Measurements from ENCODE around the gene LAMA3.

Gene LAMA3

DNA sequence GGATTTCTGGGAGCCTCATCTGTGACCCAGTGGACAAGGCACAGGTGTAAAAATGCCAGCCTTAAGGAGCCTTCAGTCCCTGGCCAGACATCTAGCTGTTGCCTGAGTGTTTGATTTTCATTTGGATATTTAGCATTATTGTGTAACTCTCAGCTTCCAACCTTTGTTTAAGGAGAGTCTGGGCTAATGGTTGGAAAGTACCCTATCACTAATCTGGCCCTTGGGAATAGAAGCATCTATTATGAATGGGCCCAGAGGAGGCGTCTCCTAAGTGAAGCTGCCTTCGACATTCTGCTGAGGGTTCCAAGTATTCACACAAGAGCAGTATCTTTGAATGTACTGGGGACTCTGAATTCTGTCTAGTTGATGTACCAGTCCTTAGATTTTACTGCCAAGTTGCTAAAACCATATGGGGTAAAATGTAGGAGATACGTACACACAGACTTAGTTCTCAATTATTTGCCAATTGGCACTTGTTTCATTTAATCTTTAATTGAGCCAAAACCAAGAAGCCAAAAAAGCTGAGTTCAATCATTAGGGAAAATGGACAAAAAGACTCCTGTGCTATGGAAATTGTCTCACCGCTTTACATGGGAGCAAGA is 19.3 kb upstream of the LAMA3 start:
- Histone ChIP-seq H3F3A (ENCODE audit: low read depth) (no peaks in the 10 kb centered on the region), H3K4me3 (ENCODE audit: low read length, poor library complexity, severe bottlenecking) (no peak overlapping the region), H2AFZ (ENCODE audit: low read length) (no peak overlapping the region), H3K27me3 (ENCODE audit: insufficient read depth, low read length, poor library complexity, severe bottlenecking) (no peaks in the 10 kb centered on the region), H3K9me2 (replicated peaks; ENCODE audit: low read depth, low read length) (no peaks in the 10 kb centered on the region), H3K4me2 (ENCODE audit: low read depth, low read length, poor library complexity, severe bottlenecking) (no peak overlapping the region), H3K9ac (ENCODE audit: low read depth, low read length, poor library complexity, severe bottlenecking) (no peak overlapping the region), H3K4me1 (ENCODE audit: insufficient read depth, low read length, poor library complexity, severe bottlenecking) (peaks cover 7% of the 10 kb centered on the region), H3K36me3 (ENCODE audit: insufficient read depth, low read length) (no peaks in the 10 kb centered on the region), H4K20me1 (ENCODE audit: insufficient read depth, low read length, poor library complexity, severe bottlenecking) (no peaks in the 10 kb centered on the region), H3K9me3 (ENCODE audit: insufficient read depth, low read depth, low read length) (no peaks in the 10 kb centered on the region), H3K79me2 (ENCODE audit: insufficient read depth, low read length) (no peaks in the 10 kb centered on the region)
- TF ChIP-seq CTCF (conservative IDR thresholded peaks at IDR 0.05; ENCODE audit: low read length), result no peak
- no peak for TF ChIP-seq EZH2phosphoT487 (IDR thresholded peaks at IDR 0.05; ENCODE audit: borderline replicate concordance)

DNA sequence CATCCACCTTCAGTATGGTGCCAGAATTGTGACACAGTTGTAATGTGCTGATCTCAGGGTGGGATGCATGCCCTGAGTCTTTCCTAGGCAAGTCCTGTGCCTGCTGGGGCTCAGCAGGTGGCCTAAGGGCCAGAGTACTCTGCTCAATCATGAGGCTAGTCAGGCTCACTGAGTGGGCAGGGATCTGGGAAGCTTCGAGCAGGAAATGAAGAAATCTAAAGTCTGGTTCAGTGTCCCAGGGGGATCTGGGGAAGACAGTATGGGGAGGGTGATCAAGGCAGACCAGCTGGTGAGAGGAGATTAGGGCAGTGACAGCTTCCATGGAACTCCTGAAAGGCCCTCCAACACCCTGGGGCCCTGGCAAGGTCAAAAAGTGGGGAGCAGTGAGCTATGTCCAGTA is 17.7 kb upstream of the LAMA3 start:
- H3K4me1 ChIP-seq (ENCODE audit: insufficient read depth, low read length, poor library complexity, severe bottlenecking), result peaks cover 7% of the 10 kb centered on the region
- H3K4me2 ChIP-seq (ENCODE audit: low read depth, low read length, poor library complexity, severe bottlenecking), result no peak overlapping the region
- no peaks in the 10 kb centered on the region for H3K79me2 ChIP-seq (ENCODE audit: insufficient read depth, low read length)
- TF ChIP-seq EZH2phosphoT487 (IDR thresholded peaks at IDR 0.05; ENCODE audit: borderline replicate concordance), result no peak
- no peak for TF ChIP-seq CTCF (conservative IDR thresholded peaks at IDR 0.05; ENCODE audit: low read length)
- no peaks in the 10 kb centered on the region for H3K9me3 ChIP-seq (ENCODE audit: insufficient read depth, low read depth, low read length)
- no peak overlapping the region for H2AFZ ChIP-seq (ENCODE audit: low read length)
- H3K4me3 ChIP-seq (ENCODE audit: low read length, poor library complexity, severe bottlenecking), result no peak overlapping the region
- H3K9me2 ChIP-seq (replicated peaks; ENCODE audit: low read depth, low read length), result no peaks in the 10 kb centered on the region
- H4K20me1 ChIP-seq (ENCODE audit: insufficient read depth, low read length, poor library complexity, severe bottlenecking), result no peaks in the 10 kb centered on the region
- H3K27me3 ChIP-seq (ENCODE audit: insufficient read depth, low read length, poor library complexity, severe bottlenecking), result no peaks in the 10 kb centered on the region
- H3F3A ChIP-seq (ENCODE audit: low read depth), result no peaks in the 10 kb centered on the region
- H3K36me3 ChIP-seq (ENCODE audit: insufficient read depth, low read length), result no peaks in the 10 kb centered on the region
- H3K9ac ChIP-seq (ENCODE audit: low read depth, low read length, poor library complexity, severe bottlenecking), result no peak overlapping the region

GRCh38 chr18:23673725-23674124 is 15.5 kb upstream of the LAMA3 start:
- H3F3A ChIP-seq (ENCODE audit: low read depth), result no peaks in the 10 kb centered on the region
- no peaks in the 10 kb centered on the region for H3K9me3 ChIP-seq (ENCODE audit: insufficient read depth, low read depth, low read length)
- TF ChIP-seq CTCF (conservative IDR thresholded peaks at IDR 0.05; ENCODE audit: low read length) (no peak), EZH2phosphoT487 (IDR thresholded peaks at IDR 0.05; ENCODE audit: borderline replicate concordance) (no peak)
- H3K4me1 ChIP-seq (ENCODE audit: insufficient read depth, low read length, poor library complexity, severe bottlenecking), result peaks cover 7% of the 10 kb centered on the region
- H3K36me3 ChIP-seq (ENCODE audit: insufficient read depth, low read length), result no peaks in the 10 kb centered on the region
- H3K9me2 ChIP-seq (replicated peaks; ENCODE audit: low read depth, low read length), result no peaks in the 10 kb centered on the region
- no peak overlapping the region for H3K4me3 ChIP-seq (ENCODE audit: low read length, poor library complexity, severe bottlenecking)
- no peak overlapping the region for H3K4me2 ChIP-seq (ENCODE audit: low read depth, low read length, poor library complexity, severe bottlenecking)
- H3K9ac ChIP-seq (ENCODE audit: low read depth, low read length, poor library complexity, severe bottlenecking), result no peak overlapping the region
- H4K20me1 ChIP-seq (ENCODE audit: insufficient read depth, low read length, poor library complexity, severe bottlenecking), result no peaks in the 10 kb centered on the region
- H3K79me2 ChIP-seq (ENCODE audit: insufficient read depth, low read length), result no peaks in the 10 kb centered on the region
- H2AFZ ChIP-seq (ENCODE audit: low read length), result no peak overlapping the region
- no peaks in the 10 kb centered on the region for H3K27me3 ChIP-seq (ENCODE audit: insufficient read depth, low read length, poor library complexity, severe bottlenecking)

All from Loucy (cell line).